Astrocyte (in vitro differentiated cells and primary cell): ENCODE measurements around the gene TRIM50.

ENCODE experiments used
- CTCF ChIP-seq: IDR thresholded peaks from 2 replicates; pipeline ENCODE4 v1.5.1; 2011; ENCODE audit warnings: low read depth, mild to moderate bottlenecking, inconsistent platforms, low read length, moderate library complexity; ENCODE audit not compliant: insufficient read depth
- EZH2 ChIP-seq: IDR thresholded peaks from 2 replicates; pipeline ENCODE4 v1.6.1; 2012; ENCODE audit warnings: mild to moderate bottlenecking, low read length, inconsistent platforms; ENCODE audit not compliant: insufficient read depth

- TF ChIP-seq CTCF, result no peak
- TF ChIP-seq EZH2, result no peak
Measured at GRCh38 chr7:73340514-73340913, 12.6 kb upstream of the TRIM50 start.
